ENCODE measurements around the gene STXBP6.
A peak's percentile ranks its signal among the peaks of the same experiment; 100 is the strongest.
"Not testable (repeated sequence)": the region's sequence is repeated elsewhere in the genome, so short reads cannot be mapped to it uniquely, and the experiment has no call there.

Gene STXBP6

GRCh38 chr14:24952851-24953666, 96.9 kb downstream of the STXBP6 start:
- no peak for DNase-seq

GRCh38 chr14:24948261-24948847, 101.6 kb downstream of the STXBP6 start:
- DNase-seq: no peak

GRCh38 chr14:24947131-24947530, 102.8 kb downstream of the STXBP6 start:
- no peak for DNase-seq

- peak; percentile 8 for DNase-seq
Observed at GRCh38 chr14:24944800-24945199, 105.1 kb downstream of the STXBP6 start.

GRCh38 chr14:24943024-24943423, 106.9 kb downstream of the STXBP6 start:
- DNase-seq: peak; percentile 8

GRCh38 chr14:24941719-24942118, 108.2 kb downstream of the STXBP6 start:
- no peak for DNase-seq

GRCh38 chr14:24940213-24940783, 109.6 kb downstream of the STXBP6 start:
- no peak for DNase-seq

- DNase-seq: no peak
Observed at GRCh38 chr14:24938593-24938992, 111.4 kb downstream of the STXBP6 start.

- DNase-seq: no peak
Observed at GRCh38 chr14:24937300-24937699, 112.6 kb downstream of the STXBP6 start.

GRCh38 chr14:24936773-24937172, 113.2 kb downstream of the STXBP6 start:
- not testable (repeated sequence) for DNase-seq

- DNase-seq: no peak
Observed at GRCh38 chr14:24935796-24936195, 114.2 kb downstream of the STXBP6 start.

GRCh38 chr14:24928386-24928900, 121.5 kb downstream of the STXBP6 start:
- DNase-seq: no peak

- no peak for DNase-seq
Observed at GRCh38 chr14:24927809-24928208, 122.1 kb downstream of the STXBP6 start.

GRCh38 chr14:24925771-24926374, 124.1 kb downstream of the STXBP6 start:
- DNase-seq: no peak

GRCh38 chr14:24924544-24924943, 125.4 kb downstream of the STXBP6 start:
- no peak for DNase-seq

GRCh38 chr14:24921903-24922302, 128.0 kb downstream of the STXBP6 start:
- DNase-seq: peak; percentile 64

GRCh38 chr14:24920265-24921075, 129.5 kb downstream of the STXBP6 start:
- DNase-seq: no peak

GRCh38 chr14:24918822-24919221, 131.1 kb downstream of the STXBP6 start:
- no peak for DNase-seq

- DNase-seq: no peak
Observed at GRCh38 chr14:24915958-24916595, 133.9 kb downstream of the STXBP6 start.

GRCh38 chr14:24915403-24915921, 134.5 kb downstream of the STXBP6 start:
- no peak for DNase-seq

GRCh38 chr14:24913746-24914145, 136.2 kb downstream of the STXBP6 start:
- DNase-seq: no peak

GRCh38 chr14:24913021-24913420, 136.9 kb downstream of the STXBP6 start:
- DNase-seq: peak; percentile 34

Data from fibroblast of skin of scalp (primary cell).